Upper lobe of left lung (tissue), 6 donors: ENCODE results near the gene MACROD1. TPM values are rescaled to one million over a fixed set of nuclear protein-coding genes. Genes with fewer than 3 reads are reported as not detected.

Source experiments
- ATAC-seq, 2 donors: fragments of 200-7000 bp; cut with Tn5 transposase; one replicate each; pipeline ENCODE4 v1.9.1; 2022; ENCODE audit warnings: mild to moderate bottlenecking in 2 of 2, moderate library complexity in 2 of 2; ENCODE audit not compliant: low FRiP score in 2 of 2
- DNase-seq, 2 donors: peaks; one replicate each; pipeline ENCODE4 v3.0.0-alpha.2; 2019 to 2020
- H3K27ac ChIP-seq, 4 donors: fragments of 200-600 bp; sonication (generic); one replicate each; pipeline ENCODE4 v1.5.1; 2016 to 2019
- H3K27me3 ChIP-seq, 4 donors: fragments of 200-600 bp; sonication (generic); one replicate each; pipeline ENCODE4 v1.5.1; 2017 to 2019
- H3K36me3 ChIP-seq, 4 donors: fragments of 200-600 bp; sonication (generic); one replicate each; pipeline ENCODE4 v1.5.1; 2016 to 2019
- H3K4me1 ChIP-seq, 4 donors: fragments of 200-600 bp; sonication (generic); one replicate each; pipeline ENCODE4 v1.5.1; 2018 to 2019
- H3K4me3 ChIP-seq, 4 donors: fragments of 200-600 bp; sonication (generic); one replicate each; pipeline ENCODE4 v1.5.1; 2017 to 2019; ENCODE audit warnings: mild to moderate bottlenecking in 2 of 4, moderate library complexity in 1 of 4
- H3K9me3 ChIP-seq, 4 donors: fragments of 200-600 bp; sonication (generic); one replicate each; pipeline ENCODE4 v1.5.1; 2018 to 2019
- CTCF ChIP-seq, 6 experiments: fragments of 450-650 bp in 4 of 6; fragments of 200-600 bp in 2 of 6; sonication (generic) in 2 of 6; IDR thresholded peaks; one replicate each; pipeline ENCODE4 v1.5.1; 2016 to 2019; ENCODE audit warnings: antibody characterized with exemption in 6 of 6
- EP300 ChIP-seq, 4 donors: sonication (generic); formaldehyde crosslinking; IDR thresholded peaks; one replicate each; pipeline ENCODE4 v1.5.1; 2017; ENCODE audit warnings: antibody characterized with exemption in 4 of 4, control low read depth in 2 of 4
- POLR2A ChIP-seq, 4 donors: fragments of 450-650 bp; IDR thresholded peaks; one replicate each; pipeline ENCODE4 v1.5.1; 2016 to 2017; ENCODE audit warnings: antibody characterized with exemption in 4 of 4, mild to moderate bottlenecking in 2 of 4
- POLR2AphosphoS5 ChIP-seq, 2 donors: sonication (generic); formaldehyde crosslinking; IDR thresholded peaks; one replicate each; pipeline ENCODE4 v1.5.1; 2017; ENCODE audit warnings: antibody characterized with exemption in 2 of 2
- WGBS, 2 donors: methylation state at CpG; one replicate each; pipeline ENCODE4 v1.1.5; 2017 to 2018; 5-methylcytosine and 5-hydroxymethylcytosine counted together
- total RNA-seq, 6 donors: library from RNA; depleted of rRNA in 4 of 6; stranded (reverse); fragments of >200 nt in 4 of 6; gene quantifications; one replicate each; pipeline versions ENCODE4 v1.1.0 to v1.2.1, GENCODE V29; 2016 to 2021
- donor health status: DM: no; HTN: no; CAD: no; lungs with moderate emphysema.
- donor health status: DM: no; HTN: yes; CAD: no; lungs with severe emphysema.

MACROD1 gene
- total RNA-seq, 6 donors from 2014 or later: 16.7 to 59.7 (median 33.5) TPM

GRCh38 chr11:64006398-64006797 is 159.5 kb downstream of the MACROD1 start:
- no peak overlapping the region for H3K27ac ChIP-seq
- no peaks in the 10 kb centered on the region for H3K36me3 ChIP-seq
- H3K9me3 ChIP-seq: no peaks in the 10 kb centered on the region
- ATAC-seq (no peak), DNase-seq (no peak)
- TF ChIP-seq EP300 (IDR thresholded peaks at IDR 0.05): no peak
- TF ChIP-seq POLR2A (IDR thresholded peaks at IDR 0.05): no peak
- TF ChIP-seq CTCF (IDR thresholded peaks at IDR 0.05): no peak
- no peak for TF ChIP-seq POLR2AphosphoS5 (IDR thresholded peaks at IDR 0.05)
- H3K4me3 ChIP-seq: no peak overlapping the region
- 66 to 75% methylated on average over 11 to 12 of the region's 12 CpGs for WGBS, 2 donors
- no peaks in the 10 kb centered on the region for H3K27me3 ChIP-seq
- H3K4me1 ChIP-seq: peaks cover 24 to 29% (median 28%) of the 10 kb centered on the region in 4 donors

GRCh38 chr11:64005691-64006090 is 160.2 kb downstream of the MACROD1 start:
- Histone ChIP-seq H3K4me1 (peaks cover 31 to 36% (median 35%) of the 10 kb centered on the region in 4 donors), H3K36me3 (no peaks in the 10 kb centered on the region), H3K9me3 (no peaks in the 10 kb centered on the region), H3K27me3 (no peaks in the 10 kb centered on the region), H3K27ac (no peak overlapping the region), H3K4me3 (no peak overlapping the region)
- DNase-seq (no peak), ATAC-seq (no peak)
- WGBS, 2 donors: 85 to 86% methylated on average over 1 to 4 of the region's 4 CpGs
- TF ChIP-seq EP300 (IDR thresholded peaks at IDR 0.05) (no peak), POLR2A (IDR thresholded peaks at IDR 0.05) (no peak), POLR2AphosphoS5 (IDR thresholded peaks at IDR 0.05) (no peak), CTCF (IDR thresholded peaks at IDR 0.05) (no peak)

GRCh38 chr11:64004590-64004984 is 161.3 kb downstream of the MACROD1 start:
- Histone ChIP-seq H3K36me3 (no peaks in the 10 kb centered on the region), H3K4me1 (peaks cover 42 to 47% (median 45%) of the 10 kb centered on the region in 4 donors), H3K9me3 (no peaks in the 10 kb centered on the region), H3K27me3 (no peaks in the 10 kb centered on the region), H3K27ac (no peak overlapping the region), H3K4me3 (no peak overlapping the region)
- WGBS, 2 donors: 85 to 87% methylated on average over 4 of the region's 4 CpGs
- ATAC-seq (no peak), DNase-seq (no peak)
- no peak for TF ChIP-seq EP300 (IDR thresholded peaks at IDR 0.05)
- no peak for TF ChIP-seq CTCF (IDR thresholded peaks at IDR 0.05)
- no peak for TF ChIP-seq POLR2A (IDR thresholded peaks at IDR 0.05)
- no peak for TF ChIP-seq POLR2AphosphoS5 (IDR thresholded peaks at IDR 0.05)

- Histone ChIP-seq H3K27me3 (no peaks in the 10 kb centered on the region), H3K9me3 (no peaks in the 10 kb centered on the region), H3K4me1 (peaks cover 47 to 53% (median 50%) of the 10 kb centered on the region in 4 donors), H3K27ac (no peak overlapping the region), H3K4me3 (no peak overlapping the region), H3K36me3 (peaks cover 0 to 1% (median under 1%) of the 10 kb centered on the region in 4 donors)
- no peak for ATAC-seq
- 67 to 81% methylated on average over 18 to 23 of the region's 23 CpGs for WGBS, 2 donors
- DNase-seq: no peak
- TF ChIP-seq CTCF (IDR thresholded peaks at IDR 0.05) (no peak), POLR2A (IDR thresholded peaks at IDR 0.05) (no peak), EP300 (IDR thresholded peaks at IDR 0.05) (no peak), POLR2AphosphoS5 (IDR thresholded peaks at IDR 0.05) (no peak)
These were observed 161.9 kb downstream of the MACROD1 start for GRCh38 chr11:64003807-64004589.
